HAP-1 (cell line): ENCODE measurements around the gene CXCR3.

Experiments used
- DNase-seq, 2 experiments: peaks; one replicate each; pipeline ENCODE4 v3.0.0-alpha.2; 2016 to 2020; ENCODE audit warnings: low spot score in 2 of 2
- H3K27me3 ChIP-seq: fragments of 250-450 bp; sonication (Bioruptor Pico); 2 replicates; pipeline ENCODE4 v1.5.1; 2020; ENCODE audit warnings: low read depth, mild to moderate bottlenecking, moderate library complexity
- H3K36me3 ChIP-seq: fragments of 250-450 bp; sonication (Bioruptor Pico); replicated peaks from 2 replicates; pipeline ENCODE4 v1.5.1; 2020; ENCODE audit warnings: mild to moderate bottlenecking
- H3K4me1 ChIP-seq: fragments of 250-450 bp; sonication (Bioruptor Pico); 2 replicates; pipeline ENCODE4 v1.5.1; 2020; ENCODE audit warnings: mild to moderate bottlenecking
- H3K4me3 ChIP-seq: fragments of 250-450 bp; sonication (Bioruptor Pico); 2 replicates; pipeline ENCODE4 v1.5.1; 2020; ENCODE audit warnings: mild to moderate bottlenecking, moderate library complexity
- H3K9me3 ChIP-seq: fragments of 250-450 bp; sonication (Bioruptor Pico); 2 replicates; pipeline ENCODE4 v1.5.1; 2020; ENCODE audit warnings: mild to moderate bottlenecking, moderate library complexity
- in situ Hi-C: fragments of 300-500 bp; cut with MboI; formaldehyde crosslinking; loops from 3 replicates; pipeline ENCODE4 v1.14.3; 2020; ENCODE audit warnings: low sequenced_read_pairs, inconsistent platforms, mixed read lengths

Gene CXCR3

GRCh38 chrX:71626576-71626975, 8.3 kb upstream of the CXCR3 start:
- H3K9me3 ChIP-seq = no peaks in the 10 kb centered on the region
- no peaks in the 10 kb centered on the region for H3K4me1 ChIP-seq
- in situ Hi-C loops = no loop called here
- H3K4me3 ChIP-seq = no peak overlapping the region
- DNase-seq = no peak
- H3K36me3 ChIP-seq = no peaks in the 10 kb centered on the region
- H3K27me3 ChIP-seq = no peaks in the 10 kb centered on the region

DNA sequence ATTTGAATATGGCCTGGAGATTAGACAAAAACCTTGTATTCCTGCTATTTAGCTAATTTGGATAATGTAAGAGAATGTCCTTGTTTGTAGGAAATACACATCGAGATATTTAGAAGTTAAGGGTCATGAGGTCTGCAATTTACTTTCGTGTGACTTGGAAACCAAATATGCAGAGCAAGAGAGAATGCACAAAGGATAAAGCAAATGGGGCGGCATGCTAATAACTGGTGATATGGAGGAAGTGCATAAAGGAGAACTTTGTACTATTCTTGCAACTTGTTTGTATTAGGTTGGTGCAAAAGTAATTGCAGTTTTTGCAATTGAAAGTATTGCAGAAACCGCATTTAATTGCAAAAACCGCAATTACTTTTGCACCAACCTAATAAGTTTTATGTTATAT, 7.2 kb upstream of the CXCR3 start:
- Histone ChIP-seq H3K4me3 (no peak overlapping the region), H3K36me3 (no peaks in the 10 kb centered on the region), H3K4me1 (no peaks in the 10 kb centered on the region), H3K9me3 (no peaks in the 10 kb centered on the region), H3K27me3 (no peaks in the 10 kb centered on the region)
- no peak for DNase-seq
- in situ Hi-C loops = no loop called here

DNA sequence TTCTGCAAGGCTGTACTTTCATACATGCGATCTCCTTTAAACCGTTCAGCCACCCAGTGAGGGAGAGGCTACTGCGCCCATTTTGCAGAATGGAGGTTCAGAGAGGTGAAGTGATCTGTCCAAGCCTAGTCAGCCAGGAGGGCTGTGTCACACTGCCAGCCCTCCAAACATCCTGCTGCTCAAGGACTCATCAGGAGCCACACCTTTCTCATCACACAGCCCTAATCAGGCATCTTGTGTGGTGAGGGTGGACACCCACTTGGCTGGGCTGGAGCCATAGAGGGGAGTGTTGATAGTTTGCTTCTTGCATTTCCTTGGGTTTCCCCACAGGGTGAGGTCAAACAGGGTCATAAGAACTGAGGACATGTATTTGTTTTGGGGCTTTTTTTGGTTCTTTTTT, 5.4 kb upstream of the CXCR3 start:
- DNase-seq = no peak
- Histone ChIP-seq H3K36me3 (no peaks in the 10 kb centered on the region), H3K27me3 (no peaks in the 10 kb centered on the region), H3K9me3 (no peaks in the 10 kb centered on the region), H3K4me1 (no peaks in the 10 kb centered on the region), H3K4me3 (no peak overlapping the region)
- in situ Hi-C loops = no loop called here

GRCh38 chrX:71622576-71623450, 4.5 kb upstream of the CXCR3 start:
- Histone ChIP-seq H3K27me3 (no peaks in the 10 kb centered on the region), H3K9me3 (no peaks in the 10 kb centered on the region), H3K4me3 (no peak overlapping the region), H3K36me3 (no peaks in the 10 kb centered on the region), H3K4me1 (no peaks in the 10 kb centered on the region)
- peak in 1 of 2 experiments; percentile 29 for DNase-seq
- in situ Hi-C loops = no loop called here

DNA sequence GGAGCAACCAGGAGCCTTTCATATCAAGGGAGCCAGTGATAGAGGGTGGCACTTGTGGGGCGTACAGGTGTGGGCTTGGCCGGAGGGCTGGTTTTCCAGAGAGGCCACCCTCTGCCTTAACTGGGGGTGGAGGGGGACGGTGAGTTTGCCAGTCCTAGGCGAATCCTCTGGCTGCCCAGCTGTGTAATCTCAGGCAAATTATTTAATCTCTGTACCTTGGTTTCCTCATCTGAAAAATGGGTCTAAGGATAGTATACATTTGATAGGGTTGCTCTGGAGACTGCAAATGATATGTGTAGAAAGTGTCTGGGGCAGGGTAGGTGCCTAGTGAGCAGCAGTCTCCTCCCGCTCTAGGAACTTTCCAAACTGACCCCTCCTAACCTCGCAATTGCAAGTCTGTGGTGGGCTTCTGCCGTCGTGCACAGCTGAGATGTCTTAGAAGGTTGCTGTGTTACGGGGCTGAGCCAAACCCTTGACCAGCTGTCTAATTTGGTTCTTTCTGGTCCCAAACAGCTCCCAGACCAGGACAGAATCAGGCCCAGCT, 3.8 kb upstream of the CXCR3 start:
- Histone ChIP-seq H3K36me3 (no peaks in the 10 kb centered on the region), H3K4me1 (no peaks in the 10 kb centered on the region), H3K27me3 (no peaks in the 10 kb centered on the region), H3K4me3 (no peak overlapping the region), H3K9me3 (no peaks in the 10 kb centered on the region)
- no peak for DNase-seq
- in situ Hi-C loops = no loop called here

GRCh38 chrX:71621603-71622002, 3.3 kb upstream of the CXCR3 start:
- no peak overlapping the region for H3K4me3 ChIP-seq
- H3K9me3 ChIP-seq = no peaks in the 10 kb centered on the region
- in situ Hi-C loops = no loop called here
- H3K4me1 ChIP-seq = no peaks in the 10 kb centered on the region
- no peaks in the 10 kb centered on the region for H3K27me3 ChIP-seq
- no peaks in the 10 kb centered on the region for H3K36me3 ChIP-seq
- DNase-seq = no peak

DNA sequence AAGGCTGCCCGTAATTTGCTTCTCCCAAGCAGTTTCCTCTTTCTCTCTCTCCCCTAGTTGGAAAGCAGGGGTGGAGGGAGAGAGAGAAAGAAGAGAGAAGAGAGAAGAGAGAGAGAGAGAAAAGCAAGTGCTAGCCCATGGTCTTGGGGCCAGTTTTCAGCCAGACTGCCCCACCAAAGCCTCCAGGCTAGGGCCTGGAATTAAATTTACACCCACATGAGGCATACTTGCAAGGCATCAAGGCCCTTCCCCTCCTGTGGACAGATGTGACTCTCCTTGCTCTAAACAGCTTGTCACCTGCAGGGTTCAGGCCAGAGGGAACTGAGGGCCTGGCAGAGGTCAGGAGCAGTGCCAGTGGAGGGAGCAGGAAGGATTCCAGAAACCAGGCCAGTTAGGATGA, 1.7 kb upstream of the CXCR3 start:
- no peak for DNase-seq
- Histone ChIP-seq H3K9me3 (no peaks in the 10 kb centered on the region), H3K27me3 (no peaks in the 10 kb centered on the region), H3K36me3 (no peaks in the 10 kb centered on the region), H3K4me1 (no peaks in the 10 kb centered on the region), H3K4me3 (no peak overlapping the region)
- in situ Hi-C loops = no loop called here

- Histone ChIP-seq H3K4me1 (no peaks in the 10 kb centered on the region), H3K27me3 (no peaks in the 10 kb centered on the region), H3K36me3 (no peaks in the 10 kb centered on the region), H3K4me3 (no peak overlapping the region), H3K9me3 (no peaks in the 10 kb centered on the region)
- DNase-seq = no peak
- in situ Hi-C loops = no loop called here
These were observed 882 bp upstream of the CXCR3 start for GRCh38 chrX:71619193-71619592.

GRCh38 chrX:71618787-71619186, 476 bp upstream of the CXCR3 start:
- in situ Hi-C loops = no loop called here
- DNase-seq = no peak
- no peaks in the 10 kb centered on the region for H3K36me3 ChIP-seq
- H3K4me3 ChIP-seq = no peak overlapping the region
- no peaks in the 10 kb centered on the region for H3K27me3 ChIP-seq
- H3K4me1 ChIP-seq = no peaks in the 10 kb centered on the region
- H3K9me3 ChIP-seq = no peaks in the 10 kb centered on the region

GRCh38 chrX:71617742-71618141, 569 bp downstream of the CXCR3 start:
- Histone ChIP-seq H3K4me3 (no peak overlapping the region), H3K4me1 (no peaks in the 10 kb centered on the region), H3K9me3 (no peaks in the 10 kb centered on the region), H3K36me3 (peaks cover 9% of the 10 kb centered on the region), H3K27me3 (no peaks in the 10 kb centered on the region)
- in situ Hi-C loops = no loop called here
- DNase-seq = no peak

DNA sequence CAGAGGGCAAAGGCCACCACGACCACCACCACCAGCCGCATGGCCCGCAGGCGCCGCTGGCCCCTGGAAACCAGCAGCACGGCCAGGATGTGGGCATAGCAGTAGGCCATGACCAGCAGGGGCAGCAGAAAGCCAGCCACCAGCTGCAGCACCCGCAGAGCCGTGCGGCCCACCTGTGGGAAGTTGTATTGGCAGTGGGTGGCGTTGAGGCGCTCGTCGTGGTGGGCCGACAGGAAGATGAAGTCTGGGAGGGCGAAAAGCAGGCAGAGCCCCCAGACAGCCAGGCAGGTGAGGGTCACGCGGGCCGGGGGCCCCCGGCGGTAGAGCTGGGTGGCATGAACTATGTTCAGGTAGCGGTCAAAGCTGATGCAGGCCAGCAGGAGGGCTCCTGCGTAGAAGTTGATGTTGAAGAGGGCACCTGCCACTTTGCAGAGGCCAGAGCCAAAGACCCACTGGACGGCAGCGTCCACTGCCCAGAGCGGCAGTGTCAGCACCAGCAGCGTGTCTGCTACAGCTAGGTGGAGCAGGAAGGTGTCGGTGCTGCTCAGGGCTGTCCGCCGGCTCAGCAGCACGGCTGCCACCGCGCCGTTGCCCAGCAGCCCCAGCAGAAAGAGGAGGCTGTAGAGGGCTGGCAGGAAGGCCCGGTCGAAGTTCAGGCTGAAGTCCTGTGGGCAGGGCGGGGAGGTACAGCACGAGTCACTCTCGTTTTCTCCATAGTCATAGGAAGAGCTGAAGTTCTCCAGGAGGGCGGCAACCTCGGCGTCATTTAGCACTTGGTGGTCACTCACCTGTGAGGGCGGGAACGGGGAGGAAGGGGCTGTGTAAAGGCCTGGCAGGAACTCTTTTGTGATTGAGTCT, 1.4 kb downstream of the CXCR3 start:
- no peak overlapping the region for H3K4me3 ChIP-seq
- no peak for DNase-seq
- H3K36me3 ChIP-seq = peaks cover 15% of the 10 kb centered on the region
- no peaks in the 10 kb centered on the region for H3K27me3 ChIP-seq
- H3K9me3 ChIP-seq = no peaks in the 10 kb centered on the region
- in situ Hi-C loops = no loop called here
- H3K4me1 ChIP-seq = no peaks in the 10 kb centered on the region

- Histone ChIP-seq H3K4me1 (no peaks in the 10 kb centered on the region), H3K36me3 (peaks cover 23% of the 10 kb centered on the region), H3K9me3 (no peaks in the 10 kb centered on the region), H3K4me3 (no peak overlapping the region), H3K27me3 (no peaks in the 10 kb centered on the region)
- no peak for DNase-seq
- in situ Hi-C loops = no loop called here
These were observed 2.4 kb downstream of the CXCR3 start for GRCh38 chrX:71615954-71616353.

- Histone ChIP-seq H3K27me3 (no peaks in the 10 kb centered on the region), H3K4me1 (no peaks in the 10 kb centered on the region), H3K36me3 (peaks cover 31% of the 10 kb centered on the region), H3K9me3 (no peaks in the 10 kb centered on the region), H3K4me3 (no peak overlapping the region)
- in situ Hi-C loops = no loop called here
- DNase-seq = no peak
These were observed 3.3 kb downstream of the CXCR3 start for GRCh38 chrX:71615056-71615455.

DNA sequence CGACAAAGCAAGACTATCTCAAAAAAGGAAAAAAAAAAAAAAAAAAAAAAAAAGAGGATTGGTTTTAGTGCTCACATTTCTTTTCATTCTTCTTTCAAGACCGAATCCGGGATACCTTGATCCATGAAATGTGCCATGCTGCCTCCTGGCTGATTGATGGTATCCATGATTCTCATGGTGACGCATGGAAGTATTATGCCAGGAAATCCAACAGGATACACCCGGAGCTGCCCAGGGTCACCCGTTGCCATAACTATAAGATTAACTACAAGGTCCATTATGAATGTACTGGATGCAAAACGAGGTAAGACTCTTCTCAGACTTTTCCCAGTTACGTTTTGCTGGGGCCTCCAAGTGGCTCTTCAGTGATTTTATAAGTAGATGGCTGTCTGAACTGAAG, 6.1 kb downstream of the CXCR3 start:
- DNase-seq = no peak
- H3K4me1 ChIP-seq = peaks cover 5% of the 10 kb centered on the region
- in situ Hi-C loops = no loop called here
- no peak overlapping the region for H3K4me3 ChIP-seq
- H3K36me3 ChIP-seq = peaks cover 47% of the 10 kb centered on the region
- H3K9me3 ChIP-seq = no peaks in the 10 kb centered on the region
- H3K27me3 ChIP-seq = no peaks in the 10 kb centered on the region
